Right forelimb (tissue), 1 donor: ENCODE measurements around the gene PLXNB3.
"Not testable (repeated sequence)": the region's sequence is repeated elsewhere in the genome, so short reads cannot be mapped to it uniquely, and the experiment has no call there.

Experiments
- DNase-seq: peaks from one replicate; pipeline ENCODE4 v3.0.0-alpha.2; 2018

Gene PLXNB3

GRCh38 chrX:153733651-153734240 lies 30.3 kb upstream of the PLXNB3 start:
- DNase-seq: no peak

GRCh38 chrX:153734871-153735270 lies 29.2 kb upstream of the PLXNB3 start:
- DNase-seq: no peak

DNA sequence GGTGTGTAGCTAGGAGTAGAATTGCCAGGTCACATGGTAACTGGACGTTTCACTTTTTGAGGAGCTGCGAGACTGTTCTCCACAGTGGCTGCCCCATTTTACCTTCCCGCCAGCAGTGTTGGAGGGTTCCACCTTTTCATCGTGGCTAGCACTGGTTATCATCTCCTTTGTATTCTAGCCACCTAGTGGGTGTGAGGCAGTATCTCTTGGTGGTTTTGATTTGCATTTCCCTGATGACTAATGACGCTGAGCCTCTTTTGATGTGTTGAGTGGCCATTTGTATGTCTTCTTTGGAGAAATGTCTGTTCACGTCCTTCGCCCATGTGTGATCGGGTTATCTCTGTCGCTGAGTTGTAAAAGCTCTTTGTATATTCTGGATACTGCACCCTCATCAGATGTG lies 28.8 kb upstream of the PLXNB3 start:
- DNase-seq: no peak

- no peak for DNase-seq
Observed at GRCh38 chrX:153736071-153736820, 27.8 kb upstream of the PLXNB3 start.

DNA sequence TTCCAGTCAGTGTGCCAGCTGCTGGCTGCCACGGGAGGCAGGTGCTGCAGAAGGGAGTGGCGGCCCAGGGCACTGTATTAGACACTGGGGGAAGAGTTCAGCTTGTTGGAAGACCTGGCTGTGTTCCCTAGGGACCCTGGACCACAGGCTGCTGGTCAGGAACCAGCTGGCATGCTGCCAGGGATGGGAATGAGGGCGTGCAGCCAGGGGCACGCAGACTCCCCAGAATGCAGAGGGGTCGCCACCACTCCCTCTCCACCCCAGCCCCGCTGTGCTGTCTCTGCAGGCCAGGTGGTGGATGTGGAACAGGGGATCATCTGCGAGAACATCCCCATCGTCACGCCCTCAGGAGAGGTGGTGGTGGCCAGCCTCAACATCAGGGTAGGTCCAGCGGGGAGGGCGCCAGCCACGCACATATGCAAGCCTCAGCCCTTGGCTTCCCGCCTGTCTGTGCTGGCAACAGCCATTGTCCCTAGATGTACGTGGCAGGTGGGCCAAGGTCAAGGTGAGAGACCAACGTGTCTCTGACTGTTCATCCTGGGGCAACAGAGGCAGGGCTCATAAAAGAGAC lies 27.1 kb upstream of the PLXNB3 start:
- DNase-seq: no peak

DNA sequence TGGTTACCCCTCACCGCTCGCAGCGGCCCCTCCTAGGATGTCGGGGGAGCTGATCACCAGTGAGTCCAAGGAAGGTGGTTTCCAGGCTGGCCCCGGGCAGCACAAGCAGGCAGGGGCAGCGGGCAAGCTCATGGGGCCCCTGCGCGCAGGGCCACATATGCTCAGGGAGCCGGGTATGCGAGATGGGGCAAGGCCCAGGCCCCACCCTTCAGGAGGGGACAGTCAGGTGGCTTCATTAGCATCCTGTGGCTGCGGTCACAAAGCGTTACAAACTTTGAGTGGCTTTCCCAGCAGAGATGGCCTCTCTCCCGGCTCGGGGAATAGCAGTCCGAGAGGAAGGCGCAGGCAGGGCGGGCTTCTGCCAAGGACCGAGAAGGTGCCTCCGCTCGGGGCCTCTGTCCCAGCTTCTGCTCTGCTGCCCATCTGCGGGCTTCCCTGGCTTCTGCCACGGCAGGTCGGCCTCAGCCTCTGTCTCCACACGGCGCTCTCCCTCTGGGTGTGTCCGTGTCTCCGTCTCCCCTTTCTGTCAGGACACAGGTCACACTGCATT lies 25.9 kb upstream of the PLXNB3 start:
- DNase-seq: no peak

DNA sequence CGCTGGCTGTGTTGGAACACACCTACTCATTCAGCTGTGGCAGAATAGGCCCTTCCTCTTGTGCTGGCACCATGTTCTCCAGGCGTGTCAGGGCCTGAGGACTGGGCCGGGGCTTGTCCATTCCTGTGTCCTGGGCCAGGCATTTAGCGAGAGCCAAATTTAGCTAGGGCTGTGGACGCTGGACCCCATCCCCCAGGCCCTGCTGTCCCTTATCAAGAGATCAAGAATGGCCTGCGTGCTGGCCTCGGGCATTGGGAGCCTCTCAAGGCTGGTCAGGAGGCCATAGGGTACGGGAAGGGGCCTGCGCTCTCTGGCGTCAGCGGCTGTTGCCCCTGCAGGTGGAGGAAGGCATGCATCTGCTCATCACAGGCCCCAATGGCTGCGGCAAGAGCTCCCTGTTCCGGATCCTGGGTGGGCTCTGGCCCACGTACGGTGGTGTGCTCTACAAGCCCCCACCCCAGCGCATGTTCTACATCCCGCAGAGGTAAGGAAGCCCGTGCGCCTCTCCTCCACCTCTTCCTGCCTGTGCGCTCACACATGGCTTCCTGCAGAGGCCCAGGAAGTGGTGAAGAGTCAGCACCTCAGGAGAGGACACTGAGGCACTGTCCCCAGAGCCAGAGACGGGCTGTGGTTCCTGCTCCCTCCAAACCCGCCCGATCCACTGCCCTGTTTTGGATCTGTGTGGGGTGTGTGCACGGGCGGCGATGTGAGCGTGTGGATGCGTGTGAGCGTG lies 24.1 kb upstream of the PLXNB3 start:
- DNase-seq: no peak

- DNase-seq: no peak
Observed at GRCh38 chrX:153740631-153741222, 23.3 kb upstream of the PLXNB3 start.

DNA sequence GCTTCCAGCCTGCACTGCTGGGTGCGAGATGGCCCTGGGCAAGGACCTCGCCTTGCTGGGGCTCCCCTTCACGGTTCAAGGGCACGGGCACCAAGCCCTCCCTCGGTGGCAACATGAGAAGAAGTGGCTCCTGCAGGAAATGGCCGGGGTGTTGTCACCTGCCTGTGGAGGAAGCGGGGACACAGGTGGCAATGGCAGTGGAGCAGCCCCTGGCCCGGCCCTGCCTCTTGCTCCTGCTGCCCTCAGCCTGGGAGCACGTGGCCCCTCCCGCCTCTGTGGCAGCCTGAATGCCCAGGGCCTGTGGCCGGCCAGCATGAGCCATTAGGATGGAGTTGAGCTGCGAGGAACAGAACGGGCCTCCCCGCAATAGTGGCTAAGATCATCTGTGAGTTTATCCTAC lies 22.6 kb upstream of the PLXNB3 start:
- no peak for DNase-seq

DNA sequence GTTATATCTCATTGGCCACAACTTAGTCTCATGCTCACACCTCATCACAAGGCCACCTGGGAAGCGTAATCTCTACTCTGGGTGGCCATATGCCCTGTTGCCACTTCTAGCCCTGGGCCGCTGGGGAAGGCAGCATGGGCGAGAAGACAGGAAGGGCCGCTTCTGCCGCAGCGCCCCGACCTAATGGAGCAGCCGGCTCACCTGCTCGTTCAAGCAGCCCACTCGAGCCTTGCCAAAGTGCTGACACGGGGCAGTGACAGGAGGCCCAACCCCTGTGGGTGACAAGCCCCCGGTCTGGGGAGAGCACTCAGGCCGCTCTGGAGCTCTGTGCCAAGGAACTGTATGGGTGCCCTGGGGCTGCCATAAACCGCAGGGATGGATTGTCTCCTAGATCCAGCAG lies 21.9 kb upstream of the PLXNB3 start:
- DNase-seq: not testable (repeated sequence)

DNA sequence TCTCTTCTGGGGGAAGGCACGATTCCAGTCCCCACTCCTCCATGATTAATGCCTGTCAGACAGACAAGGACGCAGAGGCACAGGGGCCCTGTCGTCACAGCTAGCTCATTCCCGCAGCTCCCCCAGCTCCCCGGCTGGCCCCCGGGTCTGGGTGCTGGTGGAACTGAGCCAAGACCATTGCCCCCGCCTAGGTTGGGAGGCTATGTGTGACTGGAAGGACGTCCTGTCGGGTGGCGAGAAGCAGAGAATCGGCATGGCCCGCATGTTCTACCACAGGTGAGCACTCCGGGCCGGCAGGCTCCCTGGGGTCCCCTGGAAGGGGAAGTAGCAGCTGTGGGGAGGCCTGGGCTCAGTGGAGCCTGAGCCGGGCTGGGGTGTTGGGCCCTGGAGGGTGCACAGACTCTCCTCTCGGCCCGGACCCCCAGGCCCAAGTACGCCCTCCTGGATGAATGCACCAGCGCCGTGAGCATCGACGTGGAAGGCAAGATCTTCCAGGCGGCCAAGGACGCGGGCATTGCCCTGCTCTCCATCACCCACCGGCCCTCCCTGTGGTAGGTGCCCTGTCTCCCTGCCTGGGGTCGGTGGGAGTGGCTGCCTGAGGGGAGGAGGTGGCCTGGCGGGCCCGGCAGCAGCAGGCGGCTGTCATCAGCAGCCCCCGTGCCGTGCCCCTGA lies 21.1 kb upstream of the PLXNB3 start:
- DNase-seq: not testable (repeated sequence)

DNA sequence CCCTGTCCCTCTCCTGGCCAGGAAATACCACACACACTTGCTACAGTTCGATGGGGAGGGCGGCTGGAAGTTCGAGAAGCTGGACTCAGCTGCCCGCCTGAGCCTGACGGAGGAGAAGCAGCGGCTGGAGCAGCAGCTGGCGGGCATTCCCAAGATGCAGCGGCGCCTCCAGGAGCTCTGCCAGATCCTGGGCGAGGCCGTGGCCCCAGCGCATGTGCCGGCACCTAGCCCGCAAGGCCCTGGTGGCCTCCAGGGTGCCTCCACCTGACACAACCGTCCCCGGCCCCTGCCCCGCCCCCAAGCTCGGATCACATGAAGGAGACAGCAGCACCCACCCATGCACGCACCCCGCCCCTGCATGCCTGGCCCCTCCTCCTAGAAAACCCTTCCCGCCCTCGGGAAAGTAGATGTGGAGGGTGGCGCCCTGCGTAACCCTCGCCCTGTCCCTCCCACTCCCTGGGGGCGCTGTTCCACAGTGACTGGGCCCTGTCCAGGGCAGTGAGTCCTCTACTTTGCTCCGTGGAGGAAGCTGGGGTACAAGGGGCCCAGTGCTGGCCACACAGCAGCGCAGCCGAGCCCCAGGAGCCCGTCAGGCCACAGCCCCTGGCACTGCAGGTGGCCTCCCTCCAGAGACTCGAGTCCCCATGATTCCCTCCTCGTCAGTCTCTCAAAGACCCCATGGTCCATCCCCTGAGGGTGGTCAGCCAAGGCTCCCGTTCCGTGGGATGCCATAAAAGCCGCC lies 20.4 kb upstream of the PLXNB3 start:
- not testable (repeated sequence) for DNase-seq

- DNase-seq: no peak
Observed at GRCh38 chrX:153744210-153745066, 19.6 kb upstream of the PLXNB3 start.

- not testable (repeated sequence) for DNase-seq
Observed at GRCh38 chrX:153745067-153745433, 19.0 kb upstream of the PLXNB3 start.

- DNase-seq: no peak
Observed at GRCh38 chrX:153746359-153746758, 17.7 kb upstream of the PLXNB3 start.

DNA sequence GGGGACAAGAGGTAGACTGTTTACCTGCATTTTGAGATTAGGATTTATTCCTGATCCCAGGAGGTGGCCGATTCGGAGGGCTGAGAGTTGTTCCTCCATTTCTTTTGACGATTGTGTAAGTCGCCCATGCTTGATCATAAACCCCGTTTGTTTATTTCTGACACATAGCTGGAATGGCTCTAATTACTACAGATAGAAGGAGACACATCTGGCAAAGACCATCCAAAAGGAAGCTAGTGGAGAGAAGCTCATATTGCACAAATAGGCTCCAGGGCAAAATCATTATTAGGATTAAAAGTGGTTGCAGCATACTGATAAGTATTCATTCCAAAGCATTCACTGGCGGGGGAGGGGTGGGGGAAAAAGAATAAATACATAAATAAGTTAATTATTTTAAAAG lies 17.1 kb upstream of the PLXNB3 start:
- DNase-seq: not testable (repeated sequence)

DNA sequence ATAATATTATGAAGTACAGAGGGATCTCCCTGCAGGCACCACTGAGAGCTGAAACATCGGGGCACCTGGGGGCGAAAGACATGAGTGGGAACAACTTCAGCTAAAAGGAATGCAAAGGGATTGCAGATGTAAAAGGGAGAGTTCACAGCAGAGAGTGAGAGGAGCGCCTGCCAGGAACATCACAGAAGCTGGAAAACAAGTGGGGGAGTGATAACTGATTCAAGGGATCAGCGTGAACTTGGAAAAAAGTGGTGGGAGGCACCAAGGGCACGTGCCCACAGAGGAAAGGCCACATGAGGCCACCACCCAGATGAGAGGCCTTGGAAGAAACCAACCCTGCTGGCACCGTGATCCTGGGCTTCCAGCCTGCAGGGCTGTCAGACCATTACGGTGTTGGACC lies 15.0 kb upstream of the PLXNB3 start:
- not testable (repeated sequence) for DNase-seq

GRCh38 chrX:153750127-153750774 lies 13.8 kb upstream of the PLXNB3 start:
- no peak for DNase-seq

DNA sequence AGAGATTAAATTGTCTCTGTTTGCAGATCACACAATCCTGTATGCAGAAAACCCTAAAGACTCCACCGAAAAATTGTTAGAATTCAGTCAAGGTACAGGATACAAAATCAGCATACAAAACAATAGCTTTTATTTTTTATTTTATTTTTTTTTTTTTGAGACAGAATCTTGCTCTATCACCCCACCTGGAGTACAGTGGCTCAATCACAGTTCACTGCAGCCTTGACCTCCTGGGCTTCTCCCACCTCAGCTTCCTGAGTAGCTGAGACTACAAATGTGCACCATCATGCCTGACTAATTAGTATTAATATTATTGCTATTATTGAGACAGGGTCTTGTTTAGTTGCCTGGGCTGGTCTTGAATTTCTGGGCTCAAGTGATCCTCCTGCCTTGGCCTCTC lies 8.9 kb upstream of the PLXNB3 start:
- no peak for DNase-seq

GRCh38 chrX:153761863-153762262 lies 2.2 kb upstream of the PLXNB3 start:
- no peak for DNase-seq
